ENCODE results near the gene CDYL2.
"Not testable (repeated sequence)": the region's sequence is repeated elsewhere in the genome, so short reads cannot be mapped to it uniquely, and the experiment has no call there.

- not testable (repeated sequence) for TF ChIP-seq CTCF (IDR thresholded peaks at IDR 0.05; ENCODE audit: poor library complexity); EZH2phosphoT487 (IDR thresholded peaks at IDR 0.05; ENCODE audit: low read depth, severe bottlenecking, unreplicated experiment); EZH2 (IDR thresholded peaks at IDR 0.05; ENCODE audit: borderline replicate concordance)
These were observed 17.8 kb downstream of the CDYL2 start for GRCh38 chr16:80786561-80786960.

Measured in hepatocyte (in vitro differentiated cells).